Fibroblast of villous mesenchyme (primary cell): ENCODE results near the gene FOXO6. TPM values are rescaled to one million over a fixed set of nuclear protein-coding genes. Genes with fewer than 3 reads are reported as not detected.

Source experiments
- DNase-seq: peaks from one replicate; pipeline ENCODE4 v3.0.0-alpha.2; 2010; ENCODE audit warnings: low read depth
- H3K4me3 ChIP-seq: 2 replicates; pipeline ENCODE4 v1.5.1; 2011; ENCODE audit warnings: low read depth, mild to moderate bottlenecking, low read length
- CTCF ChIP-seq: IDR thresholded peaks from 2 replicates; pipeline ENCODE4 v1.5.1; 2012; ENCODE audit warnings: low read depth, mild to moderate bottlenecking, low read length; ENCODE audit not compliant: insufficient read depth
- total RNA-seq: library from RNA; depleted of rRNA; stranded (reverse); fragments of >200 nt; gene quantifications from 2 replicates; pipeline ENCODE4 v1.2.3, GENCODE V29; 2012

Gene FOXO6
- total RNA-seq, 1 donor: not detected

- no peak for DNase-seq
- no peak for TF ChIP-seq CTCF
- no peak overlapping the region for H3K4me3 ChIP-seq
Measured at GRCh38 chr1:41345434-41346075, 15.7 kb upstream of the FOXO6 start.

- DNase-seq: no peak
- H3K4me3 ChIP-seq: no peak overlapping the region
- no peak for TF ChIP-seq CTCF
Measured at GRCh38 chr1:41347276-41347675, 14.0 kb upstream of the FOXO6 start.

GRCh38 chr1:41348394-41348793, 12.8 kb upstream of the FOXO6 start:
- TF ChIP-seq CTCF: no peak
- H3K4me3 ChIP-seq: no peak overlapping the region
- no peak for DNase-seq

- H3K4me3 ChIP-seq: no peak overlapping the region
- no peak for DNase-seq
- TF ChIP-seq CTCF: no peak
Measured at GRCh38 chr1:41349361-41350054, 11.7 kb upstream of the FOXO6 start.

- H3K4me3 ChIP-seq: no peak overlapping the region
- DNase-seq: no peak
- TF ChIP-seq CTCF: no peak
Measured at GRCh38 chr1:41350055-41350378, 11.2 kb upstream of the FOXO6 start.

- H3K4me3 ChIP-seq: no peak overlapping the region
- DNase-seq: no peak
- TF ChIP-seq CTCF: no peak
Measured at GRCh38 chr1:41351262-41352151, 9.7 kb upstream of the FOXO6 start.
